OCI-LY3 (cell line): ENCODE results near the gene CCDC134.

Experiments
- H2AFZ ChIP-seq: fragments of 200-600, 300-600 bp; shearing (Covaris generic); 2 replicates; pipeline ENCODE4 v1.6.0; 2014; ENCODE audit warnings: antibody characterized with exemption, low read depth, low read length
- H3K27ac ChIP-seq: fragments of 200-600, 300-600 bp; sonication (generic); 2 replicates; pipeline ENCODE4 v1.5.1; 2014; ENCODE audit warnings: mild to moderate bottlenecking, low read length, moderate library complexity, mixed read lengths
- H3K27me3 ChIP-seq: fragments of 200-600, 300-600 bp; sonication (generic); 2 replicates; pipeline ENCODE4 v1.6.1; 2014; ENCODE audit warnings: low read depth, low read length, mixed read lengths
- H3K36me3 ChIP-seq: fragments of 200-600, 300-600 bp; sonication (generic); replicated peaks from 2 replicates; pipeline ENCODE3; 2014; ENCODE audit warnings: low read depth, low read length, mixed read lengths
- H3K4me1 ChIP-seq: fragments of 300-600, 200-600 bp; sonication (generic); 2 replicates; pipeline ENCODE4 v1.6.1; 2014; ENCODE audit warnings: low read length, mixed read lengths
- H3K4me2 ChIP-seq: fragments of 200-600, 300-600 bp; sonication (generic); 2 replicates; pipeline ENCODE4 v1.6.1; 2014; ENCODE audit warnings: low read length, mixed read lengths
- H3K4me3 ChIP-seq: fragments of 300-600, 200-600 bp; sonication (generic); 2 replicates; pipeline ENCODE4 v1.5.1; 2014; ENCODE audit warnings: antibody characterized with exemption, mild to moderate bottlenecking, low read length, moderate library complexity
- H3K79me2 ChIP-seq: fragments of 300-600, 200-600 bp; shearing (Covaris generic); 2 replicates; pipeline ENCODE4 v1.6.1; 2014; ENCODE audit warnings: mild to moderate bottlenecking, low read length, mixed read lengths
- H3K9ac ChIP-seq: fragments of 300-600, 200-600 bp; shearing (Covaris generic); 2 replicates; pipeline ENCODE4 v1.6.0; 2014; ENCODE audit warnings: mild to moderate bottlenecking, low read length, moderate library complexity
- H3K9me3 ChIP-seq: fragments of 200-600, 300-600 bp; shearing (Covaris generic); 2 replicates; pipeline ENCODE4 v1.6.1; 2014; ENCODE audit warnings: low read length, mixed read lengths; ENCODE audit not compliant: insufficient read depth
- H4K20me1 ChIP-seq: fragments of 200-600, 300-600 bp; sonication (generic); 2 replicates; pipeline ENCODE4 v1.6.1; 2016; ENCODE audit warnings: low read length, mixed read lengths; ENCODE audit not compliant: insufficient read depth
- CTCF ChIP-seq: fragments of 200-600, 300-600 bp; sonication (generic); IDR thresholded peaks from 2 replicates; pipeline ENCODE4 v1.5.1; 2014; ENCODE audit warnings: antibody characterized with exemption, low read length, low read depth
- EZH2phosphoT487 ChIP-seq: fragments of 200-600 bp; shearing (Covaris generic); IDR thresholded peaks from 2 replicates; pipeline ENCODE4 v1.6.1; 2018; ENCODE audit warnings: antibody characterized with exemption, mixed run types, low read depth

The CCDC134 gene

GRCh38 chr22:41800348-41801146, at the start of gene CCDC134:
Gene CCDC134, plus strand, starts transcription at chr22:41800679. Its CDS starts 8,212 bp downstream, at chr22:41808891.
- H3K36me3 ChIP-seq, result no peaks in the 10 kb centered on the region
- peak within 1 kb of the TSS; percentile 57 for H3K27ac ChIP-seq
- TF ChIP-seq CTCF, result no peak
- no peak for TF ChIP-seq EZH2phosphoT487
- H3K4me3 ChIP-seq, result peak within 1 kb of the TSS; percentile 88
- H3K27me3 ChIP-seq, result no peaks in the 10 kb centered on the region
- H3K9me3 ChIP-seq, result no peaks in the 10 kb centered on the region
- peaks cover 22% of the 10 kb centered on the region for H3K79me2 ChIP-seq
- peak within 1 kb of the TSS; percentile 95 for H3K4me2 ChIP-seq
- H2AFZ ChIP-seq, result peak within 1 kb of the TSS; percentile 90
- H3K9ac ChIP-seq, result peak within 1 kb of the TSS; percentile 93
- peaks cover 16% of the 10 kb centered on the region for H3K4me1 ChIP-seq
- no peaks in the 10 kb centered on the region for H4K20me1 ChIP-seq

GRCh38 chr22:41752011-41752970, 48.2 kb upstream of the CCDC134 start:
- no peak overlapping the region for H2AFZ ChIP-seq
- no peak overlapping the region for H3K4me3 ChIP-seq

DNA sequence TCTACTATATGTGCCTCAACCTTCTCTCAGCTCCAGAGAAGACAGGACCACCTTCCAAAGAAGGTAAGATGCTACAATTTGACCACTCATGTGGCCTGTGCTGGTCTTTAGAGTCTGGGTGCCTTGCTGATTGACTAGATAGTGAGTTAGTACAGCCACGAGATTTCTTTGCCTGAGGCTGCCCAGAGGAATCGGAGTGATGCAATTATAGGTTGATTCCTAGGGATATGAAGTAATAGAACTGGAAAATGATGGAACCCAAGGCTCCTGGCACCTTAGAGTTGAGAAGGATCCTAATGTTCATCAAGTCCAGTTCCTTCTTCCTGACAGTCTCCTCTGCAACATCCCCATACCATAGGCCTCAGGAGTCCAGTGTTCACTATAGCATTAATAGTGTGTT, 46.5 kb upstream of the CCDC134 start:
- no peaks in the 10 kb centered on the region for H3K9me3 ChIP-seq
- no peak overlapping the region for H3K27ac ChIP-seq
- H4K20me1 ChIP-seq, result no peaks in the 10 kb centered on the region
- no peaks in the 10 kb centered on the region for H3K36me3 ChIP-seq
- no peak overlapping the region for H2AFZ ChIP-seq
- peaks cover 10% of the 10 kb centered on the region for H3K4me1 ChIP-seq
- TF ChIP-seq CTCF (no peak), EZH2phosphoT487 (no peak)
- no peak overlapping the region for H3K4me3 ChIP-seq
- H3K27me3 ChIP-seq, result 0 out of 2 replicates have a peak, but pooled peaks cover 2% of the 10 kb centered on the region
- H3K4me2 ChIP-seq, result no peak overlapping the region
- no peak overlapping the region for H3K9ac ChIP-seq
- no peaks in the 10 kb centered on the region for H3K79me2 ChIP-seq

More at GRCh38 chr22:41752011-41752970, 48.2 kb upstream of the CCDC134 start:
- Histone ChIP-seq H3K9me3 (no peaks in the 10 kb centered on the region), H3K9ac (no peak overlapping the region), H3K4me1 (peaks cover 18% of the 10 kb centered on the region), H3K27ac (no peak overlapping the region), H3K27me3 (0 out of 2 replicates have a peak, but pooled peaks cover 2% of the 10 kb centered on the region), H3K4me2 (peak overlapping the region; percentile 30; the same call in 1 of the 2 replicates), H3K79me2 (no peaks in the 10 kb centered on the region), H4K20me1 (no peaks in the 10 kb centered on the region), H3K36me3 (no peaks in the 10 kb centered on the region)
- TF ChIP-seq EZH2phosphoT487 (no peak), CTCF (no peak)

DNA sequence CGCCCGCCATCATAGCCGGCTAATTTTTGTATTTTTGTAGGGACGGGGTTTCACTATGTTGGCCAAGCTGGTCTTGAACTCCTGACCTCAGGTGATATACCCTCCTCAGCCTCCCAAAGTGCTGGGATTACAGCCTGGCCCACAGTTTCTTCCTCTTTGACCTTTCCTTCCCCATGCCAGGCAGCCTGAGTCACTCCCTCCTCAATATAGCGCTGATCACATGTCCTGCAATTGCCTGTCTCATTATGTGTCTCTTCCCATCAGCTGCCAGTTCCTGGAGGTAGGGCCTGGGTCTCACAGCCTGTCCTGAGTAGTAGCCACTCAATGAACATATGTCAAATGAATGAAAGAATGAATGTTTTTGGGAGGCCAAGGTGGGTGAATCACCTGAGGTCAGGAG, 43.0 kb upstream of the CCDC134 start:
- Histone ChIP-seq H3K9me3 (no peaks in the 10 kb centered on the region), H2AFZ (no peak overlapping the region), H3K4me3 (no peak overlapping the region), H3K4me2 (no peak overlapping the region), H3K4me1 (peaks cover 10% of the 10 kb centered on the region), H3K27me3 (no peaks in the 10 kb centered on the region), H3K36me3 (no peaks in the 10 kb centered on the region), H3K9ac (no peak overlapping the region), H3K79me2 (no peaks in the 10 kb centered on the region), H3K27ac (no peak overlapping the region), H4K20me1 (no peaks in the 10 kb centered on the region)
- TF ChIP-seq CTCF (no peak), EZH2phosphoT487 (no peak)
